CD14-positive monocyte (primary cell): Measurements from ENCODE around the gene MRRF. TPM values are rescaled to one million over a fixed set of nuclear protein-coding genes. Genes with fewer than 3 reads are reported as not detected.

ENCODE experiments used
- DNase-seq, 3 donors: peaks; one replicate each; pipeline ENCODE4 v3.0.0-alpha.2; 2011 to 2022
- H2AFZ ChIP-seq: 2 replicates; pipeline ENCODE4 v1.6.0; 2012; ENCODE audit warnings: mild to moderate bottlenecking, low read depth, low read length, inconsistent platforms; ENCODE audit not compliant: insufficient read depth, poor library complexity, severe bottlenecking
- H3K27ac ChIP-seq, 2 donors: 1 replicate in 1 of 2; 2 replicates in 1 of 2; pipeline ENCODE4 v1.5.1; 2012 to 2013; ENCODE audit warnings: low read length in 2 of 2, control low read depth in 1 of 2, inconsistent platforms in 1 of 2, low read depth in 1 of 2, mild to moderate bottlenecking in 1 of 2
- H3K27me3 ChIP-seq, 2 donors: one replicate each; pipeline versions ENCODE4 v1.6.0 to v1.6.1; 2011 to 2013; ENCODE audit warnings: low read length in 2 of 2; ENCODE audit not compliant: control insufficient read depth in 2 of 2, insufficient read depth in 2 of 2
- H3K36me3 ChIP-seq, 2 donors: replicated peaks in 1 of 2; 1 replicate in 1 of 2; 2 replicates in 1 of 2; pipeline versions ENCODE4 v1.5.1 to v1.6.1; 2012 to 2013; ENCODE audit warnings: low read length in 2 of 2, control low read depth in 1 of 2, inconsistent platforms in 1 of 2, mild to moderate bottlenecking in 1 of 2; ENCODE audit not compliant: insufficient read depth in 2 of 2, control insufficient read depth in 1 of 2
- H3K4me1 ChIP-seq, 2 donors: 1 replicate in 1 of 2; 2 replicates in 1 of 2; pipeline versions ENCODE4 v1.5.1 to v1.6.1; 2012 to 2013; ENCODE audit warnings: low read length in 2 of 2, control low read depth in 1 of 2, inconsistent platforms in 1 of 2, mild to moderate bottlenecking in 1 of 2, moderate library complexity in 1 of 2; ENCODE audit not compliant: insufficient read depth in 2 of 2, control insufficient read depth in 1 of 2
- H3K4me2 ChIP-seq: replicated peaks from 2 replicates; pipeline ENCODE3; 2012; ENCODE audit warnings: low read length, moderate library complexity, mild to moderate bottlenecking; ENCODE audit not compliant: poor library complexity, severe bottlenecking; ENCODE audit errors: extremely low read depth
- H3K4me3 ChIP-seq, 3 experiments: fragments of 200-600 bp in 1 of 3; sonication (generic) in 1 of 3; replicated peaks in 1 of 3; 1 replicate in 2 of 3; 2 replicates in 1 of 3; pipeline ENCODE4 v1.5.1; 2011 to 2013; ENCODE audit warnings: low read length in 3 of 3, mild to moderate bottlenecking in 3 of 3, control low read depth in 2 of 3, low read depth in 2 of 3, inconsistent platforms in 1 of 3, moderate library complexity in 1 of 3
- H3K79me2 ChIP-seq: 2 replicates; pipeline ENCODE4 v1.6.0; 2012; ENCODE audit warnings: mild to moderate bottlenecking, control low read depth, inconsistent platforms, low read length, moderate library complexity; ENCODE audit not compliant: insufficient read depth
- H3K9ac ChIP-seq: 2 replicates; pipeline ENCODE4 v1.6.0; 2017; ENCODE audit warnings: low read length, mild to moderate bottlenecking; ENCODE audit not compliant: insufficient read depth, poor library complexity, severe bottlenecking
- H3K9me3 ChIP-seq, 2 donors: replicated peaks in 1 of 2; 1 replicate in 1 of 2; 2 replicates in 1 of 2; pipeline versions ENCODE4 v1.5.1 to v1.6.1; 2012 to 2013; ENCODE audit warnings: low read length in 2 of 2, control low read depth in 1 of 2; ENCODE audit not compliant: control insufficient read depth in 1 of 2, insufficient read depth in 1 of 2
- H4K20me1 ChIP-seq: 2 replicates; pipeline ENCODE4 v1.6.0; 2012; ENCODE audit warnings: mild to moderate bottlenecking, low read length, control low read depth, moderate library complexity; ENCODE audit not compliant: insufficient read depth
- H3K27ac Mint-ChIP-seq, 7 donors: one replicate each; pipeline ENCODE4 v1.8.0; 2020; ENCODE audit warnings: mild to moderate bottlenecking in 7 of 7, mixed read lengths in 7 of 7, moderate library complexity in 6 of 7, inconsistent platforms in 2 of 7
- H3K27me3 Mint-ChIP-seq, 3 donors: one replicate each; pipeline ENCODE4 v1.8.0; 2021 to 2022; ENCODE audit warnings: low read depth in 3 of 3, mild to moderate bottlenecking in 3 of 3, mixed read lengths in 3 of 3, moderate library complexity in 3 of 3, inconsistent platforms in 1 of 3
- H3K36me3 Mint-ChIP-seq, 2 donors: one replicate each; pipeline ENCODE4 v1.8.0; 2020; ENCODE audit warnings: mixed read lengths in 2 of 2, inconsistent platforms in 1 of 2, mild to moderate bottlenecking in 1 of 2
- H3K4me1 Mint-ChIP-seq: one replicate; pipeline ENCODE4 v1.8.0; 2020; ENCODE audit warnings: mild to moderate bottlenecking, mixed read lengths
- H3K4me3 Mint-ChIP-seq, 2 donors: one replicate each; pipeline ENCODE4 v1.8.0; 2020; ENCODE audit warnings: mild to moderate bottlenecking in 2 of 2, mixed read lengths in 2 of 2, moderate library complexity in 1 of 2
- H3K9me3 Mint-ChIP-seq, 7 donors: one replicate each; pipeline ENCODE4 v1.8.0; 2020 to 2022; ENCODE audit warnings: mixed read lengths in 7 of 7, mild to moderate bottlenecking in 6 of 7, moderate library complexity in 6 of 7, inconsistent platforms in 2 of 7
- CTCF ChIP-seq: fragments of 200-600 bp; IDR thresholded peaks from one replicate; pipeline ENCODE4 v1.8.0; 2022; ENCODE audit warnings: antibody characterized with exemption, mild to moderate bottlenecking
- WGBS: methylation state at CpG from one replicate; pipeline ENCODE4 v1.1.5; 2013; ENCODE audit warnings: missing lambda C conversion rate; ENCODE audit not compliant: insufficient coverage; 5-methylcytosine and 5-hydroxymethylcytosine counted together
- intact Hi-C, 2 donors: fragments of 100-400 bp; cut with micrococcal nuclease; formaldehyde crosslinking; loops; one replicate each; pipeline versions ENCODE4 v1.15.0 to v1.15.1; 2023
- polyA plus RNA-seq, 3 donors: library from polyadenylated mRNA; depleted of rRNA in 1 of 3; unstranded in 2 of 3; stranded (reverse) in 1 of 3; fragments of 300-500 nt in 2 of 3; fragments of >200 nt in 1 of 3; fragmentation: Illumina TruSeq in 2 of 3; gene quantifications; 1 replicate in 2 of 3; 2 replicates in 1 of 3; pipeline ENCODE4 v1.2.3, GENCODE V29; 2012 to 2021

MRRF gene
- polyA plus RNA-seq, 3 donors, result 16.0 to 34.4 (median 16.2) TPM

GRCh38 chr9:122309861-122310260 lies 45.2 kb downstream of the MRRF start:
- Histone ChIP-seq H3K27ac (no peak overlapping the region), H3K4me1 (no peaks in the 10 kb centered on the region), H3K36me3 (peaks cover 80 to 99% of the 10 kb centered on the region in 2 donors), H3K4me2 (no peak overlapping the region), H3K4me3 (no peak overlapping the region), H4K20me1 (no peaks in the 10 kb centered on the region), H3K27me3 (no peaks in the 10 kb centered on the region), H3K79me2 (no peaks in the 10 kb centered on the region), H2AFZ (no peak overlapping the region), H3K9ac (no peak overlapping the region), H3K9me3 (no peaks in the 10 kb centered on the region)
- no peak for DNase-seq
- intact Hi-C loops, result no loop called here
- no peak overlapping the region for H3K27ac Mint-ChIP-seq
- TF ChIP-seq CTCF, result no peak
- no peaks in the 10 kb centered on the region for H3K9me3 Mint-ChIP-seq
- H3K27me3 Mint-ChIP-seq, result no peaks in the 10 kb centered on the region
- peaks cover 71 to 85% of the 10 kb centered on the region in 2 donors for H3K36me3 Mint-ChIP-seq
- H3K4me3 Mint-ChIP-seq, result no peak overlapping the region
- 100% methylated on average over 1 of the region's 2 CpGs for WGBS
- no peaks in the 10 kb centered on the region for H3K4me1 Mint-ChIP-seq

GRCh38 chr9:122314165-122314564 lies 49.5 kb downstream of the MRRF start:
- Histone ChIP-seq H3K4me2 (no peak overlapping the region), H3K9me3 (no peaks in the 10 kb centered on the region), H4K20me1 (no peaks in the 10 kb centered on the region), H3K27me3 (no peaks in the 10 kb centered on the region), H3K4me3 (no peak overlapping the region), H3K27ac (no peak overlapping the region), H2AFZ (no peak overlapping the region), H3K79me2 (no peaks in the 10 kb centered on the region), H3K4me1 (no peaks in the 10 kb centered on the region), H3K36me3 (peaks cover 58 to 79% of the 10 kb centered on the region in 2 donors), H3K9ac (no peak overlapping the region)
- TF ChIP-seq CTCF, result no peak
- peaks cover 58 to 80% of the 10 kb centered on the region in 2 donors for H3K36me3 Mint-ChIP-seq
- no peaks in the 10 kb centered on the region for H3K9me3 Mint-ChIP-seq
- H3K27ac Mint-ChIP-seq, result no peak overlapping the region
- no peak overlapping the region for H3K4me3 Mint-ChIP-seq
- intact Hi-C loops, result no loop called here
- no peaks in the 10 kb centered on the region for H3K4me1 Mint-ChIP-seq
- no peaks in the 10 kb centered on the region for H3K27me3 Mint-ChIP-seq
- no peak for DNase-seq
